ENCODE results near the gene RHOT2.
"Not testable (repeated sequence)": the region's sequence is repeated elsewhere in the genome, so short reads cannot be mapped to it uniquely, and the experiment has no call there.

The RHOT2 gene

DNA sequence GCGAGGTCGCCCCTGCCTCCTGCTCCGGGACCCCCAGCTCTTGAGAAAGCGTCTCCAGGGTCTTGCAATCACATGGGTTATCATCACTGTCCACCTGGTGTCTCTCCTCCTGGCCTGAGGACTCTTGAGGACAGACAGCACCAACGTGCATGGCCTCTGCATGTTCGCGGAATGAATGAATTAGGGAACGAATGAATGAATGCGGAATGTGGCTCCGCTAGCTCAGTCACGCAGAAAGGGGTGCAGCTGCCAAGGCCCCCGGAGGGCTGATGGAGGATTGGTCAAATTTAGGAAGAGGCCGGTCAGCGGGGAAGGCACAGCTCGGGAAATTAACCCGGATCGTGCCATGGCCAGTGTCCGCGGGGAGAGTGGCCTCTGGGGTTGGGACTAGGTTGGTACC lies 34.4 kb downstream of the RHOT2 start:
- DNase-seq = no peak

DNA sequence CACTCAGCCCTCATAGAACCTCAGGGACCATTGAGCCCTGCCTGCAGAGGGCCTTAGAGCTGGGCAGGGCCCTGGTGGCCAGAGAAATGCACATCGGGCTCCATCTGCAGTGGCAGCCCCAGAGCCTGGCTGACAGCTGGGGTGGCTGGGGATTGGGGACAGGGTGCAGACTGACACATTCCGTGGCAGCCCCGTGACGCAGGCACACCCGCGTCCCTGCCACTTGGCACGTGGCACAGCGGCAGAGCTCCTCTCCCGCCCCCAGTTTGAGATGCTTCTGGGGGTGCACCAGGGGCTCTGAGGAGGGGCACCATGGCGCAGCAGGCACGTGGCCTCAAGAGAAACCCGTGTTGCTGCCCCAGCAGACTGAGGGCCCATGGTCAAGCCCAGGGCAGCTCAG lies 35.5 kb downstream of the RHOT2 start:
- no peak for DNase-seq

DNA sequence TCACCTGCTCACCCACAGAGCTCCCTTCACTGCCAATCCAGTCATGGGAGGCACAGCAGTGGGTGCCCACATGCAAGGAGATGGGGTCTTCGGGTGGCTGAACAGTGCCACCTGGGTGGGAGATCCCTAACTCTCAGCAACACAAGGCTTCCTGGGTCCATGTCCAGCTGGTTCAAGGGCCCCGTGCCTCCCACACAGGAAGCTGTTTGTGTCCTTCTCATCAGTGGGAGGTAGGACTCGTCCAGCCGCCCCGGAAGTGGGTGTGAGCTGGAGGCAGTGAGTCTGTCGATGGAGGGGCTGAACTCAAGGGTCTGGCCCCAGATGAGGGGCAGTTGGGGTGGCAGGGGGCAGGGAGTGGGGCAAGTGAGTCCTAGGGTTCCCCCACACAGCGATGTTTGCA lies 36.1 kb downstream of the RHOT2 start:
- no peak for DNase-seq

DNA sequence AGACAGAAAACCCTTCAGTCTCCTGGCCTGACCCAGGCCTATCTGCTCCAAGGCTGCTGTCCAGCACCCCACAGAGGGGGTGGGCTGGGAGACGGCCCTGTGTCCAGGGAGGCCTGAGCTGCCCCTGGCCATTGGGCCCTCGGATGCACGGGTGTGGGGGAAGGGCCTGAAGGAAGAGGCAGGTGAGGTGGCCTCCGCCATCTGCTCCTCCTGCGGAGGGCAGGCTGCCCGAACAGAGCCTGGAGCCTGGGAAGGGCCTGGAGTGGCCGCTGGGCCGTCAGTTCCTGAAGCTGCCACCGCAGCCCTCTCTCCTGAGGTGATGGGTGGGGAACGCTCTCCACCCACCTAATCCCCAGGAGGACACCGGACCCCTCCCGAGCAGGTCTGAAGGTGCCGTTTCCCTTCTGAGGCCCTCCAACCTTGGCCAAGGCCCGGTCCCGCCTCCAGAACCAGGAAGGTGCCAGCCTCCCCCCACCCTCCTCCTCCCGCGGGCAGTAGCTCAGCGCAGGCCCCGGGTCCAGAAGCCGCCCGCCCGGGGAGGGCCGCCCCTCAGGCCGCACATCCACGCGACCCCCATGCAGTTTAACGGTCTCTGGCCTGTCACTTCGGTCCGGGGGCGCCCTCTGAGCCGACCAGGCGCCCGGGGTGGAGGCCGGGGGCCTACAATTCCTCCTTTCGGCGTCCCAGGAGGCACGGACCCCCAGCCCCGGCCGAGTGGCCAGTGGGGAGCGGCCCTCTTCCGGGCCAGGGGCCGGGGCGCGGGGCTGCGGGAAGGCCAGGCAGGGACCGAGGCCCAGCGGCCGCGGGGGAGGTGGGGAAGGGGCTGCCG lies 36.8 kb downstream of the RHOT2 start:
- DNase-seq = no peak

DNA sequence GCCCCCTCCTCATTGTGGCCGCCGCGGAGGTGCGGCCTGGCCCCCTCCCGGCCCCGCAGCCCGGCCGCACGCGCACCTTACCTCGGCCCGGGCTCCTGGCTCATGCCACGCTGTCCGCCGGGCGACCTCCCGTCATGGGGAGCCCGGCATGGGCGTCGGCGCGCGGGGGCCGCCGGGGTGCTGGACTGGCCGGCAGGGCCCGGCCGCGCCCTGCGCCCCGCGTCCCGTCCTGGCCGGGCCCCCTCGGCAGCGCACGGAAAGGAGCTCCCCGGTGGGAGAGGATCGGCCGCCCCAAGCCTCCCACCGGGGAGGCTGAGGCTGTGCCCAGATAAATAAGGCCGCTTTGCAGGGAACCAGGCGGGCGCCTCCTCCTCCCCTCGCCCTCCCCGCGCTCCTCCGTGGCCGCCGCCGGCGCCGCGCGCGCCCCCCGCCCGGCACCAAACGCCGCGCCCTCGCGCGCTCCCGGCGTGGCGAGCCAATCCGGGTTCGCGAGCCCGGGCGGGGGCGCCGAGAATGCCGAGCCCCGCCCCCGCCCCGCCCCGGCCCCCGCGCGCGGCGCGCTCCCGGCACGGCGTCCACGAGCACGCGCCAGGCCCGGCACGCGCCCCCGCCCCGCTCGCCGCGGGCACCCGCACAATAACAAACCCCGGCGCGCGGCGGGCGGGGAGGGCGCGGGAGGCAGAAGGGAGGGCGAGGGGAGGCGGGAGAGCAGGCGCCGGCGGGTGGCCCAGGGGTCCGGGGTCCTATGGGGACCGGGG lies 37.7 kb downstream of the RHOT2 start, which contains the start of gene FBXL16:
Gene FBXL16, minus strand, starts transcription at position 371 of the 758 bp plus-strand sequence. CDS start 8,396 bp downstream, outside the sequence.
- DNase-seq = peak; percentile 40

DNA sequence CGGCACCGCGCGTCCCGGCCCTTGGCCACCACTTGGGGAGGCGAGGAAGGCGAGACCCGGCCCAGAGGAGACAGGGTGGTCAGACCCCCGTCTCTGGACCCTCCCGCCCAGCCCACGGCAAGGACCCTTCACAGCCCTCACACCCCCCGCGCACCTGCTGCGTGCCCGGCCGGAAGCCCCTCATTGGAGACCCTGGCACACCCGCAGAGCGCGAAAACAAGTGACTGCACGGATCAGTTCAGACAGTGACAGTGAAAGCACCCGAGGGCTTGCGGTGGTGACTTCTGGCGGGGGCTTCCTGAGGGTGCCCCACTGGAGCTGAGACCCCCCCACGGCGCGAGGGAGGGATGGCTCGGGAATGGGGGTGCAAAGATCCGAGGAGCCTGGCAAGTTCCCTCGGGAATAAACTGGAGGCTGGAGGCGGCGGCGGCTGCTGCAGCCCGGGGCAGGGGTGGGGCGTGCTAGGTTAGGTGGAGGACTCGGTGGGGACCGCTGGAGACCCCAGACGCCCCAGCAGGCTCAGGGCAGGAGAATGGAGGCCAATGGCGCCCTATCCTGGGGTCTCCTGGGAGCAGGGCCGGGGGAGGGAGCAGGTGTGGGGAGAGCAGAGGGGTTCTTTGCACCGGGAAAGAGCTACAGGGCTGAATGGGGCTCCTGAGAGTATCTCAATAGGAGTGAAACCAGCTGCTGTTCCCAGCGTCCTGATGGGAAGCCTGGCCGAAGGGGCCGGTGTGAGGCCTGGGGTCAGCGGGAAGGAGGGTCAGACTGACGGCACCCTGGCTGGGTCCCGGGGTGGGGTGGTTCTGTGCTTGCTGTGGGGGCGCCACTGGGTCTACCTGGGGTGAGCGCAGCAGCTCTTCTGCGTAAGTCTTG lies 38.5 kb downstream of the RHOT2 start:
- no peak for DNase-seq

DNA sequence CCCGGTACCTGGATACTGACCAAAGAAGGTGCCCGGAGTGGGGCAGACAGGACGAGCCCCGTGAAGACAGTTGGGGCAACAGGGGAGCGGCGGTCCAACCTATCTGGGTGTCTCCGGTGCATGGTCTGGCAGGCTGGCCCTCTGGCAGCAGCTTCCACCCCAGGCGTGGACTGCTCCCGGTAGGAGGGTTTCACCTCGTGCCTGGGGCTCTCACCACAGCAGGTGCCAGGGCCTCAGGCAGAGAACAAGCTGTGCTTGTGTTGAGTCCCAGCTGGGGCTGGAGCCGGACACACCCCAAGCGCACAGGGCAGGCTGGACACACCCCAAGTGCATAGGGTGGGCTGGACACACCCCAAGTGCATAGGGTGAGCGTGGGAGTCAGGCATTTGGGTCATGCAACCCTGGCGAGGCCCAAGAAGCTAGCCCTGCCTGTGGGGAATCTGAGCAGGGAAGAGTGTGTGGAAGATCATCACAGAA lies 39.2 kb downstream of the RHOT2 start:
- no peak for DNase-seq

DNA sequence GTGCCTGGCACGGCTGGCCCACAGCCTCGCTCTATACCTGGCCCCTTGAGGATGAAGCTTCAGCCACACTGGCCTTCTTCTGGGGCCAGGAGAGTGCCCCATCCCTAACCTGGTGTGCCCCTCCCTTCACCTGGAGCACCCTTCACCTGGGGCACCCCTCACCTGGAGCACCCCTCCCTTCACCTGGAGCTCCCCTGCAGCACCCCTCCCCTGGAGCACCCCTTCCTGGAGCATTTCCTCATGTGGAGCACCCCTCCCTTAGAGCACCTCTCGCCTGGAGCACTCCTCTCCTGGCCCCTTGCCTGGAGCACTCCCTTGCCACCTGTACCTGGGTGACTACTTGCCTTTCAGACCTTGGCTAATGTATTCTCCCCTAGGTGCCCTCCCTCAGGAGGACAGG lies 40.1 kb downstream of the RHOT2 start:
- no peak for DNase-seq

DNA sequence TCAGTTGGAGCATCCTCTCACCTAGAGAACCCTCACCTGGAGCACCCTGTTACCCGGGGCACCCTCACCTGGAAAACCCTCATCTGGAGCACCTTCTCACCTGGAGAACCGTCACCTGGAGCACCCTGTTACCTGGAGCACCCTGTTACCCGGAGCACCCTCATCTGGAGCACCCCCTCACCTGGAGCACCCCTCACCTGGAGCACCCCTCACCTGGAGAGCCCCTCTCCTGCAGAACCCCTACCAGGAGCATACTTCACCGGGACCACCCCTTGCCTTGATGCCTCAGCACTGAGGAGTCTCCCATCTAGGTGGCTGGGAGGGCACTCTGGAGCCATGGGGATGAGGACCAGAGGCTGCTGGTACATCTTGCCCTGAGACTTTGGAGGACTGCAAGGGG lies 41.0 kb downstream of the RHOT2 start:
- no peak for DNase-seq

DNA sequence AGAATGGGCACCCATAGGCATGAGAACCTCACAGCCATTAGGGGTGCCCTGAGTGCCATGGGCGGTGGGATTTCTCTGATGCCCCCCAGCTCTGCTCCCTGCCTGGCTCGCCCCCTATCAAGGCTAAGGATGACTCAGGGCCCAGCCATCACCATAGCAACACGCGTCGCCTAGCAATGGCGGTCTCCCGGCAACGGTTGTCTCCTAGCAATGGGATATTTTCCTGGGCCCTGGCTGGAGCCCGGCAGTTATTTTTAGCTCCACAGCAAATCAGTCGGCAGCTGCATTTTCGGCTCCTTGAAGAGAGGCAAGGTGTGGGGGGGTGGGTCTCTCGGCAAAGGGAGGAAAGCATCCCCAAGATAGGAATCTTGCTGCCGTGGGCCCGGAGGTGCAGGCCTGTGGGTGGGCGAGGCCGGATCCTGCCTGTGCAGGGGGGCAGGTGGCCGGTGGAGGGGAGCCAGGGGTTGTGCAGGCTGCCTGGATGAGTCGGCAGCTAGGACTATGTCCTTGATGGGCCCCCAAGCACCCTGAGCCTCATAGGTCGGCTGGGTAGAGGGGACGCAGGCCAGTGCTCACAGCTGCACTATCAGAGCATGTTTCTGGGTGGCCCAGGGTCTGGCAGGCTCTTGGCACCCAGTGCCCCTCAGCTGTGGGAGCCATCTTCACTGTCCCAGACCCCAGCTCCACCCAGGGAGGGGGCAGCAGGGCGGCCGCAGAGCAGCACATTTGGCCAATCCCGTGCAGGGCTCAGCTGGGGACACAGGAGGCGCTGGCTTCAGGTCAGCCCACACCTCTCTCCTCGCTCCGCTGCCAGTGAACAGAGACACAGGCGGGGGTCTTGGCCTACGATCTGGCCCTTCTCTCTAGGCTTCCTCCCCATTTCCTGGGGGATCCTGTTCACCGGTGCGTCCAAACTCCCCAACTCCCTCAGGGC lies 41.9 kb downstream of the RHOT2 start:
- DNase-seq = peak; percentile 77

DNA sequence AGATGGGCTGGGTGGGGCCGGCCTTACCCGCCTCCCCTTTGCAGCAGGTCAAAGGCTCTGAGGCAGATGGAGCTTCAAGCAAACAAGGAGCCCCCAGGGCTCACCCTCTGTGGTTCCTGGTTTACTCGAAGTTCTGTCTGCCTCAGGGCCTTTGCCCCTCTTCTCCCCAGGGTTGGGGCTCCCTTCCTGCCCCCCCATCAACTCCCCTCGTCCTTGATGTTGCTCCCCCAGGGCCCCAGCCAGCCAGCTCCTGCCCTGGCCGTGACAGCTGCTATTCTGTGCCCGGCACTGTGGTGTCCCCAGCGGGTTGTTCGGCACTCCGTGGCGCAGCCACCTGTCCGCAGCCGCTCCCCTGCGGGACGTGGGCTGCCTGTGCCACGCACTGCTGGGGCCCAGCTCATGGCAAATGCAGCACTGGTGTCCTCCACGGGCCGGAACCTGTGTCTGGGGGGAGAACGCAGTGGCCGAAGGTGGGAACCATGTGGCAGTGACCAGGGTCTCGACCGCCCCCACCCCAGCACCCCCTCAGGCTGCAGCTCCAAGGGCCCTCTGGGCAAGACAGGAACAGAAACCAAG lies 42.7 kb downstream of the RHOT2 start:
- no peak for DNase-seq

DNA sequence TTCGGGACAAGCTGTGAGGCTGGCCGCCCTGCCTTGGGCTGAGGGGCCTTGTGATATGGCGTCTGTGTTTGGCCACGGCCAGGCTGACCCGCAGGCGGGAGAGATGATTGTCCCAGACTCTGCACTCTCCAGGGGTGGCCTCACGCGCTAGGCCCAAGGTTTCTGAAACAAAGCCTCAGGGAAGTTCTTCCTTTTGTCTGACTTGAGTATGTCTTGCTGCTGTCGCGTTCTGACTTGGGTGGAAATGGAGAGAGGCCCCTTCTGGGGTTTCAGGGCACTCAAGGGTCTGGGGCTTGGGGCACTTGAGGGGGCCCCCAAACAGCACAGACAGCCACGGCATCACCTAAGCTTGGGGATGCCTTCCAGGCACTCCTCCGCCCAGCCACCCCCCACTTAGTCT lies 43.2 kb downstream of the RHOT2 start:
- no peak for DNase-seq

DNA sequence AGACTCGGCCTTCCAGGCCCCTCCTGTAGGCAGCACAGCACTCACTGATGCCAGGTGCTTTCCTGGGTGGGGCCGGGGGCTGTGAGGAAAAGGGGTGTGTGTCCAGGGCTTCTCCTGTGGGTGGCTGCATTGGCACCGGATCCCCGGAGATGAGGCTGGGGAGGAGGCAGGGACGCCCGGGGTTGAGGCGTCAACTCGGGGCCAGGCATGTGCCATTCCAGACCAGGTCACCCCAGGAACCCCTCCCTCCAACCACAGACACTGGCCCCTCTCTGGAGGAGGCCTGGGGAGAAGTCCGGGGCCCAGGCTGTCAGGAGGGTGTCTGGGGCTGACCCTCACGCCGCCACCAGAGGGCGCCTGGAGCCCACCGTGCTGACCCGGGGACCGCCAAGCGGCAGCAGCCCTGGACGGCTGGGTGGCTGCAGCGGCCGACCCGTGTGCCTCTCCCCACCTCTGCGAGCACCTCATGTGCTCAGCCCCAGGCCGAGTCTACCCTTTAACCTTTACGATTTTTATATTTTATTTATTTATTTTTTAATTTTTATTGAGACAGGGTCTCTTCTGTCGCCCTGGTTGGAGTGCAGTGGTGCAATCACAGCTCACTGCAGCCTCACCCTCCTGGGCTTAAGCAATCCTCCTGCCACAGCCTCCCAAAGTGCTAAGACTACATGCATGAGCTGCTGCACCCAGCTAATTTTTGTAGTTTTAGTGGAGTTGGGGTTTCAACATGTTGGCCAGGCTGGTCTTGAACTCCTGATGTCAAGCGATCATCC lies 43.8 kb downstream of the RHOT2 start:
- DNase-seq = peak; percentile 24

DNA sequence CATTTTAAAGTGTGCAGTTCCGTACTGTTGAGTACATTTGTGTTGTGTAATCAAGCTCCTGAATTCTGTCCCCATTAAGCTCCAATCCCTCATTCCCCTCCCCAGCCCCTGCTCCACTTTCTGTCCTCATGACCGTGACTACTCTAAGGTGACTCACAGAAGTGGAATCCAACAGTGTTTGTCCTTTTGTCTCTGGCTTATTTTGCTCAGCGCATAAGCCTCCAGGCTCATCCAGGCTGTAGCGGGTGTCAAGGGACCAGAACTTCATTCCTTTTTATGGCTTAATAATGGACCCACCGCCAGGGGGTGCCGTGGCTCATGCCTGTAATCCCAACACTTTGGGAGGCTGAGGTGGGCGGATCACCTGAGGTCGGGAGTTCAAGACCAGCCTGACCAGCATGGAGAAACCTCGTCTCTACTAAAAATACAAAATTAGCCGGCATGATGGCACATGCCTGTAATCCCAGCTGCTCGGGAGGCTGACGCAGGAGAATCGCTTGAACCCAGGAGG lies 44.9 kb downstream of the RHOT2 start:
- not testable (repeated sequence) for DNase-seq

DNA sequence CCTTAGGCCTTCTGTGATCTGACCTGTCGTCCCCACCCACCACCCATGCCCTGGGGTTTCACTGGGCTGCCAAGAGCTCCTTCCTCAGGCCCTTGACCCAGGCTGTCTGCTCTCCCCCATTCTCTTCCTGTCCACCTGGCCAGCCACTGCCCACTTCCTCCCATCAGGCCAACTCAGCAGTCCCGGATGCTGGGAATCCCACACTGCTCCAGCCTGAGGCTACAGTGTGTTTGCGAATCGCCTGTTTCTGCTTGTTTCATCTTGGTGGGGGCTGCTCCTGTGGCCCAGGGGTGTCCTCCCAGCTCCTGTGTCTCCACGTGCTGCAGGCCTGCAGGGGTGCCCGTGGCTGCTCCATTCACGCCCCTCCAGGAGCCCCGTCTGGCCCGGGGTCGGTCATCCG lies 46.1 kb downstream of the RHOT2 start:
- DNase-seq = no peak

DNA sequence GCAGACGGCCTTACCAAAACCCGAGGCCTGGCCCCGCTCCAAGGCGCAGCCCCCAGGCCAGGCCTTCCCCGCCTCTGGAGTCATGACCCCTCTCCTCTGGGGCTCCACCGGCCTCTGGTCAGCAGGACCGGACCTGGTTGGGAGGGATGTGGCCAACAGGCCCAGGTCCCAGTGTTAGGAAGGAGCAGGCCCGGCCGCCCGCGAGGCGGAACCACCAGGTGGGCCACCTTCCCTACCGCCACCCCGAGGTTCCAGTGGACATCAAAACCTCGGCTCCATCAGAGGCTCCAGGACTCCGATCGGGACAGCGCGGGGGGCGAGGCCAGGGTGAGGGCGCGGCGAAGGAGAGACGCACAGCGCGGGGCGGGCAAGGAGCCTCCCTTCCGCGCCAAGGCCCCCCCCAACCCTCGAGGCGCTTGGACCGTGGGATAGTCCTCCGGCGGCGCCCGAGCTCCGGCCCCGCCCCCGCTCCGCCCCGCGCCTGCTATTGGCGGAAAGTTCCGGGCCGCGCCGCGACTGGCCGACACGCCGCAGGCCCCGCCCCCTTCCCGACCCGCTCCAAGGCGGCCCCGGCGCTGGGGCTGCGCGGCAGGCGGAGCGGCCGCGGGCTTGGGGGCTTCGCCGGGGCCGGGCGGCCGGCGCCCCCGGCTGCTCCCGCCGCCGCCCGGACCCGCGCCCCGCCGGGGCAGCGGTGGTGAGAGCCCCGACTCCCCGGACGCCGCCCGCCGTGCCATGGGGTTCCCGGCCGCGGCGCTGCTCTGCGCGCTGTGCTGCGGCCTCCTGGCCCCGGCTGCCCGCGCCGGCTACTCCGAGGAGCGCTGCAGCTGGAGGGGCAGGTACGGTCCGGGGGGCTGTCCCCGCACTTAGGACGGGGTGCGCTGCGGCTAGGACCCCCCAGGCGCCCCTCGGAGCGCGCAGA lies 46.9 kb downstream of the RHOT2 start, which contains the start of gene METRN:
Gene METRN, plus strand, starts transcription at position 561 of the 919 bp plus-strand sequence. Its CDS starts 172 bp downstream, at position 733.
- peak; percentile 41 for DNase-seq

DNA sequence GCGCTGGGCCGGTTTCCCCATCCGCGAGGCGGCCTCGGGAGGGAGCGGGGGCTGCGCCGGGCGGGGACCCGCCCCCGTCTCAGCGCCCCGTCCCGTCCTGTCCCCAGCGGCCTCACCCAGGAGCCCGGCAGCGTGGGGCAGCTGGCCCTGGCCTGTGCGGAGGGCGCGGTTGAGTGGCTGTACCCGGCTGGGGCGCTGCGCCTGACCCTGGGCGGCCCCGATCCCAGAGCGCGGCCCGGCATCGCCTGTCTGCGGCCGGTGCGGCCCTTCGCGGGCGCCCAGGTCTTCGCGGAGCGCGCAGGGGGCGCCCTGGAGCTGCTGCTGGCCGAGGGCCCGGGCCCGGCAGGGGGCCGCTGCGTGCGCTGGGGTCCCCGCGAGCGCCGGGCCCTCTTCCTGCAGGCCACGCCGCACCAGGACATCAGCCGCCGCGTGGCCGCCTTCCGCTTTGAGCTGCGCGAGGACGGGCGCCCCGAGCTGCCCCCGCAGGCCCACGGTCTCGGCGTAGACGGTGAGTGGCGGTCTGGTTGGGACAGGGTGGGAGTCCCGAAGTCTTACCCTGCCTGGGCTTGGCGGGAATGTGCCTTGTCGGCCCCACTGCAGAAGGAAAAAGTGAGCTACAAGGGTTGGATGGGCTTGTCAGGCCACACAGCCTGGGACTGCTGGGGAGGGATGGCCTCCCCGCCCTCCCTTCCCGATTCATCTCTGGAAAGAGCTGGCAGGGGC lies 47.7 kb downstream of the RHOT2 start:
- DNase-seq = no peak

DNA sequence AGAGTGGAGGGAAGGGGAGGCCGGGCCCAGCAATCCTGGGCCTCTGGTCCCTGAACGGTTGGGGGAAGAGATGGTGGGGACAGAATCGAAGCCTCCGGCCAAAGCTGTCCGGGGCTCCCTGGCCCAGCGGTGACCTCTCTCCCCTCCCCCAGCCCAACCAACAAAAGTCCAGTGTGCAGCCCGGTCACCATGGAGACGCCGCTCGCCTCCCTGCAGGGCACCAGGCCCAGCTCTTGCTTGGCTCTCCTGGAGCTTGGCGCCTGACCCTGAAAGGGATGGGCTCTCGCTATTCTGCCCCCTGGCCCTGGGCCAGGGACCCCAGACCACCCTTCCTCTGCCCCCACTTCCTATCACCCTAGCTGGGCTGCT lies 48.3 kb downstream of the RHOT2 start:
- DNase-seq = no peak

Data from NCI-H1105 (cell line).